ENCODE data around the gene KLK5.

DNA sequence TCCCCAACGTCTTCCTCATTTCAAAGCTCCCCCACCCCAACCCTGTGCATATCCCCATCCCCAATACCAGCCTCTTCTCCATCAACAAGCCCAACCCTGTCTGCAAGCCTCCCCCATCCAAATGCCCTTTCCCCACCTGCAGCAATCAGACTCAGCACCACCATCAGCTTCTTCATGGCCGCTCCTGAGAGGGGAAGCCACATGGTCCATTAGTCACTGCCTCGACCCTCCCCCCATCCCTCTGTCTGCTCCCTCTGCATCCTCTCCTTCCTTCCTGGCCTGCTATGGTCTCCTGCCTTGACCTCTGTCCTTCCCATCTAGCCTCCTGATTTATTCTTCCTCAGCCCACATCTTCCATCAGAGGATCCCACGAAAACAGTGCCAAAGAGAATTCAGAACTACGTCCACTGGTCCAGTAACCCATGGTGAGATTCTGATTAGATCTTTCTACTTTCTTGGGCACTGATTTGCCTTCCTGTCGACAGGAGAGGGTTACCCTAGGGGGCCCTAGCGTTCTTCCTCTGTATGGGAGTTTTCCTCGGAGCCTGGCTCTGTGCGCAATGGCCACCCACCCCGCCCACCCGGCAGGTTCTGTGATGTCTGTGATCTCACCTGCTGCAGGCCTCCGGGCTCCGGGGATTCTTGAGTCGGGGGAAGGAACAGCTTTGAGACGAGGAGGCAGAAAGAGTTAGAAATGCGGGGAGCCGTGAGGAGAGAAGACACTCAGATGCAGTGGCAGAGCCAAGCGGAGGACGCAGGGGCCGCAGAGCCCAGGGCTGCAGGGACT, 15.3 kb upstream of the KLK5 start:
- TF ChIP-seq CTCF (IDR thresholded peaks at IDR 0.05; ENCODE audit: low read depth, low read length, missing input control), result no peak
- TF ChIP-seq YY1 (IDR thresholded peaks at IDR 0.05), result no peak
- TF ChIP-seq TAF1 (conservative IDR thresholded peaks at IDR 0.05), result no peak
- TF ChIP-seq RAD21 (IDR thresholded peaks at IDR 0.05), result no peak
- TF ChIP-seq GABPA (IDR thresholded peaks at IDR 0.05 in 1 of 2, conservative IDR thresholded peaks at IDR 0.05 in 1 of 2), result no peak

All from liver (tissue), 3 donors.